BE2C (cell line): Measurements from ENCODE around the gene ELMO2.

ENCODE experiments used
- DNase-seq: peaks from one replicate; pipeline ENCODE4 v3.0.0-alpha.2; 2020
- H3K27me3 ChIP-seq: fragments of 250-450 bp; sonication (Bioruptor Pico); 2 replicates; pipeline ENCODE4 v1.5.1; 2020; ENCODE audit warnings: mild to moderate bottlenecking
- H3K36me3 ChIP-seq: fragments of 250-450 bp; sonication (Bioruptor Pico); 2 replicates; pipeline ENCODE4 v1.5.1; 2020; ENCODE audit warnings: mild to moderate bottlenecking
- H3K4me1 ChIP-seq: fragments of 250-450 bp; sonication (Bioruptor Pico); 2 replicates; pipeline ENCODE4 v1.5.1; 2020
- H3K4me3 ChIP-seq: 2 replicates; pipeline ENCODE4 v1.5.1; 2011; ENCODE audit warnings: low read depth, low read length
- H3K9me3 ChIP-seq: fragments of 250-450 bp; sonication (Bioruptor Pico); 2 replicates; pipeline ENCODE4 v1.5.1; 2020
- TF ChIP-seq, protein P1 (sequence below): IDR thresholded peaks from 2 replicates; pipeline ENCODE4 v1.5.1; 2012; ENCODE audit warnings: mild to moderate bottlenecking, low read depth, low read length

ELMO2 gene

DNA sequence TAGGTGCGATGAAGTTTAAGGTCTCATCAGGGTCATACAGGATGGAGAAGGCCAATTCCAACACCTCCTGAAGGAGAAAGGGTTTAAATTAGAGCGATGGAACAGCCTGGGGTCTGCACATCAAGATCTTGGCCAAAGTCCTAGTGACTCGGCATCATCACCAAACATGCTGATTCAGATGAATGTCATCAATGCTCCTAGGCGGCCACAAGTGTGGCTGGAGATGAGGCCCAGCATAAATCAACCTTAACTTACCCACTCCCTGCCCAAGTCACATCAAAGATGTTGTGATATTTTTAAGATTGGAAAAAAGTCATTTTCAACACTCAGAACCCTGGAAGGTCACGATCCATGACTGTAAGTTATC lies 37.5 kb downstream of the ELMO2 start:
- Histone ChIP-seq H3K4me3 (no peak overlapping the region), H3K27me3 (no peaks in the 10 kb centered on the region), H3K4me1 (peaks cover 11% of the 10 kb centered on the region), H3K9me3 (no peaks in the 10 kb centered on the region), H3K36me3 (peaks cover 44% of the 10 kb centered on the region)
- no peak for DNase-seq
- TF ChIP-seq, protein P1, sequence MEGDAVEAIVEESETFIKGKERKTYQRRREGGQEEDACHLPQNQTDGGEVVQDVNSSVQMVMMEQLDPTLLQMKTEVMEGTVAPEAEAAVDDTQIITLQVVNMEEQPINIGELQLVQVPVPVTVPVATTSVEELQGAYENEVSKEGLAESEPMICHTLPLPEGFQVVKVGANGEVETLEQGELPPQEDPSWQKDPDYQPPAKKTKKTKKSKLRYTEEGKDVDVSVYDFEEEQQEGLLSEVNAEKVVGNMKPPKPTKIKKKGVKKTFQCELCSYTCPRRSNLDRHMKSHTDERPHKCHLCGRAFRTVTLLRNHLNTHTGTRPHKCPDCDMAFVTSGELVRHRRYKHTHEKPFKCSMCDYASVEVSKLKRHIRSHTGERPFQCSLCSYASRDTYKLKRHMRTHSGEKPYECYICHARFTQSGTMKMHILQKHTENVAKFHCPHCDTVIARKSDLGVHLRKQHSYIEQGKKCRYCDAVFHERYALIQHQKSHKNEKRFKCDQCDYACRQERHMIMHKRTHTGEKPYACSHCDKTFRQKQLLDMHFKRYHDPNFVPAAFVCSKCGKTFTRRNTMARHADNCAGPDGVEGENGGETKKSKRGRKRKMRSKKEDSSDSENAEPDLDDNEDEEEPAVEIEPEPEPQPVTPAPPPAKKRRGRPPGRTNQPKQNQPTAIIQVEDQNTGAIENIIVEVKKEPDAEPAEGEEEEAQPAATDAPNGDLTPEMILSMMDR, result no peak

DNA sequence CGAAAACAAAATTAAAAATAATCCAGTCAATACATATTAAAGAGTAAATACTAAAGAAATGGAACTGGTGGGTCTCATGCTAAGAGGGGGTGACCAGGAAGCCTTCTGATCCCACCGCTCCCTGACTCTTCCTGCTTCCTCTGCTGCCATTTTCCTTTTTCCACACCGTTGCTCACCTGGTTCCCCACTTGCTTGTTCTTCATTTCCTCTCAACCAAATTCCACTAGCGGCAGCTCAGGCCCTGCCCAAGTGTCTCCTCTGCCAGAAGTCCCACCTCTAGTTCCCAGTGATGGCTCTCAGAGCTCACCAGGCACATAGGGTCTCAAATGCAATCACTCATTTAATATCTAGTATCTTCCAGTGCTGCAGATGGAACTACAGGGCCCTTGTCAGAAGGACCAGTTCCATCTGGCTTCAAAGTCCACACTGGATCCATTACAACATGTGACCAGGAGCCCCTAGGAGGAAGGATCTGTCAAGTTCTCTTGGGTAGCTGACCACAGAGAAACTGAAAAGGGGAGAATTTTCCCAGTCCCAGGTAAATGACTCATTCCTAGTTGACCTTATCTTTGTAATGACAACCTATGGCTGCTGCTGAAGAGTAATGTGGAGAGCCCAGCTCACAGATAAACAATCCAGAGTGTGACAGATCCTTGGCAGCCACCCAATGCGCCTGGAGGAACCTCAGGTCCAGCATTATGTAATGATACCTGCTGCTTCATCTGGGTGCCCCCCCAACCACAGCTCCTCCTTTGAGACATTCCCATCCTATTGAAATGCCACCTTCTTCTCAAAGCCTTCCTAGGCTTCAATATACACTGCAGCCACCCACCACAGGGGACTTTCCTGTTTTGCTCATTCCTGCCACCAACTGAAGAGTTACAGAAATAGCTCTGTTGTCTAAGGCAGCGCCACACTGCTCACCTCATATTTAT lies 38.2 kb downstream of the ELMO2 start:
- Histone ChIP-seq H3K27me3 (no peaks in the 10 kb centered on the region), H3K4me3 (no peak overlapping the region), H3K9me3 (no peaks in the 10 kb centered on the region), H3K4me1 (peaks cover 11% of the 10 kb centered on the region), H3K36me3 (peaks cover 40% of the 10 kb centered on the region)
- TF ChIP-seq, protein P1, result no peak
- DNase-seq, result peak; percentile 82

DNA sequence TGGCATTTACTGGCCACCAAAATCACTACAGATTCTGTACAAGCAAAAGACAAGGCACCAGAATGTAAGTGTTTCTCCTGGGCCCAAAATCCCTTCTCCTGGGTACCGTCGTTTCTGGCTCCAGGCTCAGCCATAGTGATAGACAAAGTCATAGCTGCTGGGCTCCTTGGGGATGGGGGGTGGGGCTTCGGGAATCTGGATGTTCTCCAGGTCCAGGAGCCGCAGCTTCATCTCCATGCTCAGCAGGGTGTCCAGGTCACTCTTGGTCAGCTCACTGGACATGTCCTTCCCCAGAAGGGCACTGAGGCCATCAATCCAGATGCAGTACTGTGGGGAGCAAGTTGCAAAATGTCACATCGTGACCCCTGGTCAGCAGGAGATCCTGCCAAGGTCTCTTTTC lies 39.2 kb downstream of the ELMO2 start:
- Histone ChIP-seq H3K9me3 (no peaks in the 10 kb centered on the region), H3K4me3 (no peak overlapping the region), H3K36me3 (peaks cover 43% of the 10 kb centered on the region), H3K4me1 (peaks cover 11% of the 10 kb centered on the region), H3K27me3 (no peaks in the 10 kb centered on the region)
- TF ChIP-seq, protein P1, result no peak
- DNase-seq, result no peak

DNA sequence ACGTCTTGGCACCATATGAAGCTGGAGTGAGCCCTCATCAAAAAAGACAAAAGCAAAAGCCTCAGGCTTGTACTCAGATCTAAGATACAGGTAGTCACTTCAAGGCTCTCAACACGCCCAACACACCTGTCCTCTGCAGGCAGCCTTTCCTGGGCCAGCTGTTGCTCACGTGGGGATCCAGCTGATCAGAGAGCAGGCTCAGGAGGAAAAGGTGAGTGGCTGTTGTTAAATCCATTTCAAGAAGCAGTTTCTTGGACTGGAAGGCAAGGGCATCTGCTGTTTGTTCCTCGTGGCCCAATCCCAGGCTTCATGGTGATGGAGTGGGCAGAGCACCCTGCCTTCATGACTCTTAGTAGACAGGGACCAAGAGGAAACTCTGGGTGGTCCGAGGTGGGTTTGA lies 39.6 kb downstream of the ELMO2 start:
- Histone ChIP-seq H3K4me3 (no peak overlapping the region), H3K4me1 (peaks cover 11% of the 10 kb centered on the region), H3K27me3 (no peaks in the 10 kb centered on the region), H3K9me3 (no peaks in the 10 kb centered on the region), H3K36me3 (peaks cover 40% of the 10 kb centered on the region)
- TF ChIP-seq, protein P1, result no peak
- no peak for DNase-seq

DNA sequence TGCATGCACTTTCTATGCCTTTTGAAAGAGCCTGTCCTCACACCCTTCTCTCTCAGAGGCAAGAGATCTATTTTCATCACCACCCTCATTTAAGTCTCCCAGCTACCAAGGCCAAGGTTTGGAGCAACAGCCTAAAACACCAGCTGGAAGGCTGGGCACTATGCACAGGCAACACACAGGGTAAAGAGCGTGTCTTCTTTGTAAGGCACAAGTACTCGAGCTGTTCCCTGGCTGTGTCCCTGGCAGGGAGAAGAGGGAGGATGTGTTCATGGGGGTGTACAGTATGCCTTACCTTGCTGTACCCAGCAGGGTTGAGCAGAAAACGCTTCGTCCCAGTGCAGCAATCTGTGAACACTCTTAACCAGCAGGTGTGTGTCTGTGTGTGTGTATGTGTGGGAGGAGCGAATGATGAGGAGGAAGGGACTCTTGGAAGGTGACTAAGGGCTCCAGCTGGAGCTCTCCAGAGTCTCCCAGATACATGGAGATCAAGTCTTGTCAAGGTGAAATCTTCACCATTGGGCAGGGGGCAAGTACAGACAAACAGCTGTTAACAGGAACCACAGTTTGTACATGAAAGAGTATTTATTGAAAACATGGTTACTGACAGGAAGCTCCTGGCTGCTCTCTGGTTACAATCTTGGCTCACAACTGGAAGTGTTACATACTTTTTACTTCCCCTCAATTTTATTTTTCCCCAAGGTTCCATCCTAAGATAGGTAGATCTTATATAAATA lies 40.8 kb downstream of the ELMO2 start:
- H3K9me3 ChIP-seq, result no peaks in the 10 kb centered on the region
- TF ChIP-seq, protein P1, result no peak
- no peak overlapping the region for H3K4me3 ChIP-seq
- H3K4me1 ChIP-seq, result peaks cover 11% of the 10 kb centered on the region
- DNase-seq, result no peak
- no peaks in the 10 kb centered on the region for H3K27me3 ChIP-seq
- peaks cover 28% of the 10 kb centered on the region for H3K36me3 ChIP-seq
